Keratinocyte (primary cell): Measurements from ENCODE around the gene MEIS2.

Source experiments
- CTCF ChIP-seq, 3 experiments: IDR thresholded peaks in 1 of 3; conservative IDR thresholded peaks in 1 of 3; optimal IDR thresholded peaks in 1 of 3; 2 replicates in 2 of 3; 3 replicates in 1 of 3; pipeline versions ENCODE3 to v1.5.1; 2011; ENCODE audit warnings: low read length in 3 of 3, mild to moderate bottlenecking in 3 of 3, moderate library complexity in 2 of 3, control low read depth in 1 of 3, inconsistent platforms in 1 of 3; ENCODE audit not compliant: insufficient read depth in 2 of 3; ENCODE audit errors: extremely low read depth in 1 of 3
- EZH2 ChIP-seq: IDR thresholded peaks from one replicate; pipeline ENCODE4 v1.6.1; 2012; ENCODE audit warnings: inconsistent platforms, mild to moderate bottlenecking, low read length, moderate library complexity

- TF ChIP-seq CTCF (optimal IDR thresholded peaks at IDR 0.05 in 1 of 3, IDR thresholded peaks at IDR 0.05 in 1 of 3, conservative IDR thresholded peaks at IDR 0.05 in 1 of 3; ENCODE audit: extremely low read depth in 1 of 3, insufficient read depth in 2 of 3, low read length in 3 of 3): no peak
- TF ChIP-seq EZH2: no peak
Observed at GRCh38 chr15:36904715-36905114, 195.6 kb downstream of the MEIS2 start.
